ENCODE results near the gene PPP2R5D. TPM values are rescaled to one million over a fixed set of nuclear protein-coding genes. Genes with fewer than 3 reads are reported as not detected.
A peak's percentile ranks its signal among the peaks of the same experiment; 100 is the strongest.

Gene PPP2R5D
- polyA plus RNA-seq, 2 of the 4 experiments (the other 2 are of a cell fraction) = 26.5 to 34.6 TPM

DNA sequence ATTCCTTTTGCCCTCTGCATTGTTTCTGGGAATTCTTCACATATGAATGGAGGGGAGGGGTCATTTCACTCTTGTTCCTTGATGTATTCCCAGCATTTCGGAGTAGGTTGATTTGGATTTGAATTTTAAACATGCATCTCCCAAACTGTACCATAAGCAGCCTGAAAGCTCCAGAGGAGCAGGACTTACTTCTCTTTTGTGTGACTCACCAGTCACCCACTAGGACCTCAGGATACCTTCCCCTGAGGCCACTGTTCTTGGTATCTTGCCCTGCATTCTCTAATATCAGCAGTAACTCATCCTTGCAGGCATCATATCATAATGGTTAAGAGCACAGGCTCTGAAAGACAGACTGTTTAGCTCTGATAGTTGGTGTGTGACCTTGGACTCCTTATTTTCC lies 74.2 kb downstream of the PPP2R5D start:
- Histone ChIP-seq H3K4me2 (peak overlapping the region; percentile 100), H3K9me3 (no peaks in the 10 kb centered on the region), H3K27ac (peak overlapping the region; percentile 90 to 97), H3K4me3 (peak overlapping the region; percentile 100), H3K4me1 (peaks cover 17% of the 10 kb centered on the region)
- TF ChIP-seq ZNF302 (CRISPR knock-in tag; IDR thresholded peaks at IDR 0.05) (no peak), FOXS1 (CRISPR knock-in tag; IDR thresholded peaks at IDR 0.05) (no peak), RCOR1 (IDR thresholded peaks at IDR 0.05; ENCODE audit: low read depth, low read length) (no peak), EHF (CRISPR knock-in tag; IDR thresholded peaks at IDR 0.05) (no peak), ZFP36 (IDR thresholded peaks at IDR 0.05; ENCODE audit: borderline replicate concordance, partially characterized antibody) (no peak)
- ChIA-PET POLR2A (interaction anchor here (1.1 to 1.5 kb wide), 2 partner anchors 74 to 79 kb away, joined by 3 to 10 read pairs; partner anchors contain the start of genes PEX6 and PPP2R5D), CTCF (interaction anchor here (1.0 to 1.7 kb wide), 4 partner anchors 8 to 113 kb away, joined by 3 to 4 read pairs (median 4); no protein-coding TSS in a partner anchor)
- no peak for FAIRE-seq
- no peak for DNase-seq (ENCODE audit: low read depth in 1 of 2, low spot score in 1 of 2)
- 0% methylated on average over 1 of the region's 1 CpG for WGBS (ENCODE audit: missing lambda C conversion rate)
- no peak for ATAC-seq

DNA sequence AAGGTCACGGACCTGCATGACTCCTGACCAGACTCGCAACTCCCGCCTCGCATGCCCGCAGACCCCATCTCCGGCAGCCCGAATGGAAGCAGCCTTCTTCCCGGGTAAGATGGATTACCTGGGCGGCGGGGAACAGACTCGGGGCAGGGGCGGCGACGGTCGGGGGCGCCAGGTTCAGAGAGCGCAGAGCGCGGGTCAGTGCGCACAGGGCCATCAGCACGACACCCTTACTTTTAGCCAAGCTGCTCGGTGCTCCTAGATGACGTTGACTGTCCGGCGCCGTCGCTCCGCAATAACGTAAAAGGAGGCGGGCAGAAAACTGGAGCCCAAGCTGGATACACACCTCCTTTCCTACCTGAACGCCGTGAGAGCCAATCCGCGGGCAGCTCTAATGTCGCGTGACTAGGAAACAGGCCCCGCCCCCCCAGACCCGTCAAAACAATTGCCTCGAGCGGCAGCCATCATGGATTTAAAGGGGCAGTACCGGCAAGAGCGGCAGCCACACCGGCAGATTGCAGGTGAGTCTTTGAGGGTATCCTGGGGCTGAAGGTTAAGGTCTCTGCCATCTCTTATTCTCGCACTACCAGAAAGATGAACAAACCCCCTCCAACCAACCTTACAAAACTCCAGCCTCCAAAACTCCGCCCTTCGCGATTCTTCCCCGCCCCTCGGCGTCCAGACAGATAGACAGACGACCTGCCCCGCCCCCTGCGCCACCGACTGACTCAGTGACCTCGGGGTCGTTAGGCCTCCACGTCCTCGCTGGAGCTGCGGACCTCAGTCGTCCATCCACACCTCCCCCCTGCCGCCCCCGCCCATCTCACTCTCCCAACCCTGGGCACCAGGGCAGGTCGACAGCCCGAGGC lies 75.0 kb downstream of the PPP2R5D start, which contains the start of the genes KLC4 and MRPL2:
KLC4 (plus strand) TSS at position 464 of the 866 bp plus-strand sequence. CDS start 1,705 bp downstream, outside the sequence.
MRPL2 (minus strand) TSS at position 267 of the 866 bp plus-strand sequence; CDS start at position 214, 53 bp downstream.
- H3K4me3 ChIP-seq = peak within 1 kb of the TSS; percentile 100
- DNase-seq (ENCODE audit: low read depth in 1 of 2, low spot score in 1 of 2) (peak; percentile 97 to 98), ATAC-seq (peak; percentile 88 to 96), FAIRE-seq (no peak)
- peaks cover 14% of the 10 kb centered on the region for H3K4me1 ChIP-seq
- H3K4me2 ChIP-seq = peak within 1 kb of the TSS; percentile 100
- under 1% methylated on average over 22 of the region's 64 CpGs for WGBS (ENCODE audit: missing lambda C conversion rate)
- no peaks in the 10 kb centered on the region for H3K9me3 ChIP-seq
- CTCF ChIA-PET = interaction anchor here (1.0 to 1.9 kb wide), 5 partner anchors 9 to 112 kb away, joined by 3 to 13 read pairs (median 4); no protein-coding TSS in a partner anchor
- peak within 1 kb of the TSS; percentile 90 to 97 for H3K27ac ChIP-seq
- POLR2A ChIA-PET = interaction anchor here (0.6 to 1.5 kb wide), 9 partner anchors 15 to 1068 kb away, joined by 3 to 10 read pairs (median 4); partner anchors contain the start of genes KLHDC3, MEA1, PEX6 and PPP2R5D
- TF ChIP-seq MAFK (IDR thresholded peaks at IDR 0.05; ENCODE audit: partially characterized antibody) = no peak
- TF ChIP-seq FOSL2 (IDR thresholded peaks at IDR 0.05) = no peak
- TF ChIP-seq FOSL2 (CRISPR knock-in tag; IDR thresholded peaks at IDR 0.05) = peak; percentile 17; the same call in 1 of the 2 replicates
- TF ChIP-seq FOXS1 (CRISPR knock-in tag; IDR thresholded peaks at IDR 0.05) = no peak
- no peak for TF ChIP-seq MAZ (IDR thresholded peaks at IDR 0.05; ENCODE audit: borderline replicate concordance, low read depth, low read length)
- TF ChIP-seq NPAS2 (CRISPR knock-in tag; IDR thresholded peaks at IDR 0.05; ENCODE audit: borderline replicate concordance) = no peak
- TF ChIP-seq PHF8 (IDR thresholded peaks at IDR 0.05; ENCODE audit: borderline replicate concordance, low read depth) = peak; percentile 85; the same call in 1 of the 2 replicates
- TF ChIP-seq RCOR1 (IDR thresholded peaks at IDR 0.05; ENCODE audit: low read depth, low read length) = no peak
- peak; percentile 85 for TF ChIP-seq POLR2A (IDR thresholded peaks at IDR 0.05; ENCODE audit: low read length)
- TF ChIP-seq, protein P1, sequence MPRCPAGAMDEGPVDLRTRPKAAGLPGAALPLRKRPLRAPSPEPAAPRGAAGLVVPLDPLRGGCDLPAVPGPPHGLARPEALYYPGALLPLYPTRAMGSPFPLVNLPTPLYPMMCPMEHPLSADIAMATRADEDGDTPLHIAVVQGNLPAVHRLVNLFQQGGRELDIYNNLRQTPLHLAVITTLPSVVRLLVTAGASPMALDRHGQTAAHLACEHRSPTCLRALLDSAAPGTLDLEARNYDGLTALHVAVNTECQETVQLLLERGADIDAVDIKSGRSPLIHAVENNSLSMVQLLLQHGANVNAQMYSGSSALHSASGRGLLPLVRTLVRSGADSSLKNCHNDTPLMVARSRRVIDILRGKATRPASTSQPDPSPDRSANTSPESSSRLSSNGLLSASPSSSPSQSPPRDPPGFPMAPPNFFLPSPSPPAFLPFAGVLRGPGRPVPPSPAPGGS (IDR thresholded peaks at IDR 0.05) = peak; percentile 65; the same call in 1 of the 3 replicates
- TF ChIP-seq, protein P2, sequence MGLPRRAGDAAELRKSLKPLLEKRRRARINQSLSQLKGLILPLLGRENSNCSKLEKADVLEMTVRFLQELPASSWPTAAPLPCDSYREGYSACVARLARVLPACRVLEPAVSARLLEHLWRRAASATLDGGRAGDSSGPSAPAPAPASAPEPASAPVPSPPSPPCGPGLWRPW (IDR thresholded peaks at IDR 0.05) = no peak
- no peak for TF ChIP-seq HOXA7 (CRISPR knock-in tag; IDR thresholded peaks at IDR 0.05)
- TF ChIP-seq, protein P3, sequence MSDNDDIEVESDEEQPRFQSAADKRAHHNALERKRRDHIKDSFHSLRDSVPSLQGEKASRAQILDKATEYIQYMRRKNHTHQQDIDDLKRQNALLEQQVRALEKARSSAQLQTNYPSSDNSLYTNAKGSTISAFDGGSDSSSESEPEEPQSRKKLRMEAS (IDR thresholded peaks at IDR 0.05) = peak; percentile 61
- TF ChIP-seq SREBF2 (IDR thresholded peaks at IDR 0.05) = no peak
- TF ChIP-seq EHMT2 (IDR thresholded peaks at IDR 0.05; ENCODE audit: low read depth) = no peak
- TF ChIP-seq EP300 (IDR thresholded peaks at IDR 0.05) = no peak
- TF ChIP-seq JUNB (IDR thresholded peaks at IDR 0.05) = no peak
- TF ChIP-seq ZFP36 (IDR thresholded peaks at IDR 0.05; ENCODE audit: borderline replicate concordance, partially characterized antibody) = no peak
- TF ChIP-seq HEYL (CRISPR knock-in tag; IDR thresholded peaks at IDR 0.05) = no peak
- no peak for TF ChIP-seq RFX5 (IDR thresholded peaks at IDR 0.05)
- TF ChIP-seq, protein P4, sequence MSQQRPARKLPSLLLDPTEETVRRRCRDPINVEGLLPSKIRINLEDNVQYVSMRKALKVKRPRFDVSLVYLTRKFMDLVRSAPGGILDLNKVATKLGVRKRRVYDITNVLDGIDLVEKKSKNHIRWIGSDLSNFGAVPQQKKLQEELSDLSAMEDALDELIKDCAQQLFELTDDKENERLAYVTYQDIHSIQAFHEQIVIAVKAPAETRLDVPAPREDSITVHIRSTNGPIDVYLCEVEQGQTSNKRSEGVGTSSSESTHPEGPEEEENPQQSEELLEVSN (IDR thresholded peaks at IDR 0.05; ENCODE audit: borderline replicate concordance, low read depth) = no peak
- TF ChIP-seq TP53 (CRISPR knock-in tag; IDR thresholded peaks at IDR 0.05) = no peak
- TF ChIP-seq NR3C1 (IDR thresholded peaks at IDR 0.05) = no peak
- no peak for TF ChIP-seq ESRRA (IDR thresholded peaks at IDR 0.05; ENCODE audit: borderline replicate concordance, low read length)
- TF ChIP-seq KDM1A (IDR thresholded peaks at IDR 0.05; ENCODE audit: low read depth) = no peak
- no peak for TF ChIP-seq ZNF302 (CRISPR knock-in tag; IDR thresholded peaks at IDR 0.05)
- no peak for TF ChIP-seq RNF2 (IDR thresholded peaks at IDR 0.05; ENCODE audit: borderline replicate concordance, low read depth)
- TF ChIP-seq, protein P5, sequence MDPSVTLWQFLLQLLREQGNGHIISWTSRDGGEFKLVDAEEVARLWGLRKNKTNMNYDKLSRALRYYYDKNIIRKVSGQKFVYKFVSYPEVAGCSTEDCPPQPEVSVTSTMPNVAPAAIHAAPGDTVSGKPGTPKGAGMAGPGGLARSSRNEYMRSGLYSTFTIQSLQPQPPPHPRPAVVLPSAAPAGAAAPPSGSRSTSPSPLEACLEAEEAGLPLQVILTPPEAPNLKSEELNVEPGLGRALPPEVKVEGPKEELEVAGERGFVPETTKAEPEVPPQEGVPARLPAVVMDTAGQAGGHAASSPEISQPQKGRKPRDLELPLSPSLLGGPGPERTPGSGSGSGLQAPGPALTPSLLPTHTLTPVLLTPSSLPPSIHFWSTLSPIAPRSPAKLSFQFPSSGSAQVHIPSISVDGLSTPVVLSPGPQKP (IDR thresholded peaks at IDR 0.05; ENCODE audit: low read depth, low read length) = no peak
- no peak for TF ChIP-seq CBX2 (IDR thresholded peaks at IDR 0.05; ENCODE audit: borderline replicate concordance, low read depth)
- no peak for TF ChIP-seq HOXB13 (CRISPR knock-in tag; IDR thresholded peaks at IDR 0.05; ENCODE audit: low read depth)
